Caco-2 (cell line): ENCODE measurements around the gene FRY. TPM values are rescaled to one million over a fixed set of nuclear protein-coding genes. Genes with fewer than 3 reads are reported as not detected.

ENCODE experiments used
- BruUV-seq: library from RNA; stranded (reverse); fragments of 400-500 nt; replicated peaks from 2 replicates; lab custom pipeline; 2021; lab: Mats Ljungman, UMichigan
- CTCF ChIA-PET: fragments of 300-600 bp; sonication (Branson Sonifier 250); formaldehyde crosslinking; loops from one replicate; lab custom pipeline; 2022; ENCODE audit warnings: antibody characterized with exemption; lab: Charles Lee
- POLR2A ChIA-PET: fragments of 300-600 bp; sonication (Branson Sonifier 250); formaldehyde crosslinking; loops from one replicate; lab custom pipeline; 2022; ENCODE audit warnings: antibody characterized with exemption; lab: Charles Lee
- DNase-seq, 2 experiments: peaks; one replicate each; pipeline versions ENCODE4 v3.0.0 to v3.0.0-alpha.2; 2020 to 2022
- H3K27me3 ChIP-seq: replicated peaks from 2 replicates; pipeline ENCODE4 v1.6.0; 2011; ENCODE audit warnings: low read length; ENCODE audit not compliant: control insufficient read depth, insufficient read depth
- H3K36me3 ChIP-seq: 2 replicates; pipeline ENCODE4 v1.5.1; 2011; ENCODE audit warnings: low read length; ENCODE audit not compliant: control insufficient read depth, insufficient read depth
- H3K4me1 ChIP-seq: fragments of 250-450 bp; sonication (Bioruptor Pico); 2 replicates; pipeline ENCODE4 v1.5.1; 2020; ENCODE audit warnings: mild to moderate bottlenecking
- H3K4me3 ChIP-seq: 2 replicates; pipeline ENCODE4 v1.5.1; 2011; ENCODE audit warnings: low read depth, mild to moderate bottlenecking, control low read depth, low read length
- H3K9me3 ChIP-seq: fragments of 250-450 bp; sonication (Bioruptor Pico); 2 replicates; pipeline ENCODE4 v1.5.1; 2020; ENCODE audit warnings: mild to moderate bottlenecking, moderate library complexity
- H3K27ac Mint-ChIP-seq: one replicate; pipeline ENCODE4 v1.8.0; 2022; ENCODE audit warnings: mixed read lengths; ENCODE audit not compliant: unreplicated experiment
- H3K27me3 Mint-ChIP-seq: one replicate; pipeline ENCODE4 v1.8.0; 2022; ENCODE audit warnings: mixed read lengths; ENCODE audit not compliant: insufficient read depth, unreplicated experiment
- H3K36me3 Mint-ChIP-seq: one replicate; pipeline ENCODE4 v1.8.0; 2022; ENCODE audit warnings: mild to moderate bottlenecking, mixed read lengths; ENCODE audit not compliant: insufficient read depth, unreplicated experiment
- H3K4me1 Mint-ChIP-seq: one replicate; pipeline ENCODE4 v1.8.0; 2022; ENCODE audit warnings: low read depth, mixed read lengths; ENCODE audit not compliant: unreplicated experiment
- H3K4me3 Mint-ChIP-seq: one replicate; pipeline ENCODE4 v1.8.0; 2022; ENCODE audit warnings: mild to moderate bottlenecking, moderate library complexity, mixed read lengths; ENCODE audit not compliant: unreplicated experiment
- H3K9me3 Mint-ChIP-seq: one replicate; pipeline ENCODE4 v1.8.0; 2022; ENCODE audit warnings: mixed read lengths; ENCODE audit not compliant: unreplicated experiment
- intact Hi-C: fragments of 100-400 bp; cut with micrococcal nuclease; formaldehyde crosslinking; loops from one replicate; pipeline ENCODE4 v1.10.0; 2022; ENCODE audit not compliant: unreplicated experiment
- total RNA-seq: library from RNA; stranded (reverse); gene quantifications from 2 replicates; pipeline ENCODE4 v1.2.3, GENCODE V29; 2022
- TF ChIP-seq, protein P1 (sequence below), 2 experiments: fragments of 200-600 bp in 1 of 2; IDR thresholded peaks; 1 replicate in 1 of 2; 2 replicates in 1 of 2; pipeline versions ENCODE4 v1.5.1 to v1.8.0; 2011 to 2022; ENCODE audit warnings: antibody characterized with exemption in 1 of 2, control low read depth in 1 of 2, inconsistent platforms in 1 of 2, low read depth in 1 of 2, low read length in 1 of 2, mild to moderate bottlenecking in 1 of 2, moderate library complexity in 1 of 2; ENCODE audit not compliant: insufficient read depth in 1 of 2, severe bottlenecking in 1 of 2, unreplicated experiment in 1 of 2

Gene FRY
- total RNA-seq, 1 experiment from 2014 or later, result 118 TPM

DNA sequence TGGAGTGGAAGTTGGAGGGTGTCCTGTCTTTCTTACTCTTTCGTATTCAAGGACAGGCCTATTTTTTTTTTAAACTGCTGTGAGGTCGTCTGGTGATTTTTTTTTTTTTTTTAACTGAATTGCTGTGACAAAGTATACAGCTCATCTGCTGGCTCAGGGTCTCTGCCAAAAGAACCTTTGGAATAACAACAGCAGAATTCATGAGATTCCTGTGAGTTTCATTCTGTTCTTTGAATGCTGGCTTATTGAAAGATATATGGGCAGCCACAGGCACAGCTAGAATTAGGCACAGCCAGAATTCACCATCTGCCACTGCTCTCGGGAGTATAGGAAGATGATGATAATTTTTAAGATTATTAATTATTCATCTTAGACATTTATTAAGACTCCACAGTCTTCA, 21.4 kb upstream of the FRY start:
- CTCF ChIA-PET, result interaction anchor here (0.7 to 0.9 kb wide), 2 partner anchors 8 to 87 kb away, joined by 3 to 4 read pairs; no protein-coding TSS in a partner anchor
- H3K27ac Mint-ChIP-seq, result no peak overlapping the region
- intact Hi-C loops, result no loop called here
- H3K36me3 Mint-ChIP-seq, result no peaks in the 10 kb centered on the region
- no peak for DNase-seq
- Histone ChIP-seq H3K27me3 (no peaks in the 10 kb centered on the region), H3K4me3 (no peak overlapping the region), H3K9me3 (no peaks in the 10 kb centered on the region), H3K4me1 (no peaks in the 10 kb centered on the region), H3K36me3 (no peaks in the 10 kb centered on the region)
- H3K4me1 Mint-ChIP-seq, result no peaks in the 10 kb centered on the region
- POLR2A ChIA-PET, result no interaction called here
- H3K9me3 Mint-ChIP-seq, result no peaks in the 10 kb centered on the region
- H3K27me3 Mint-ChIP-seq, result no peaks in the 10 kb centered on the region
- no peak overlapping the region for H3K4me3 Mint-ChIP-seq
- BruUV-seq, result no TSS peak
- TF ChIP-seq, protein P1, sequence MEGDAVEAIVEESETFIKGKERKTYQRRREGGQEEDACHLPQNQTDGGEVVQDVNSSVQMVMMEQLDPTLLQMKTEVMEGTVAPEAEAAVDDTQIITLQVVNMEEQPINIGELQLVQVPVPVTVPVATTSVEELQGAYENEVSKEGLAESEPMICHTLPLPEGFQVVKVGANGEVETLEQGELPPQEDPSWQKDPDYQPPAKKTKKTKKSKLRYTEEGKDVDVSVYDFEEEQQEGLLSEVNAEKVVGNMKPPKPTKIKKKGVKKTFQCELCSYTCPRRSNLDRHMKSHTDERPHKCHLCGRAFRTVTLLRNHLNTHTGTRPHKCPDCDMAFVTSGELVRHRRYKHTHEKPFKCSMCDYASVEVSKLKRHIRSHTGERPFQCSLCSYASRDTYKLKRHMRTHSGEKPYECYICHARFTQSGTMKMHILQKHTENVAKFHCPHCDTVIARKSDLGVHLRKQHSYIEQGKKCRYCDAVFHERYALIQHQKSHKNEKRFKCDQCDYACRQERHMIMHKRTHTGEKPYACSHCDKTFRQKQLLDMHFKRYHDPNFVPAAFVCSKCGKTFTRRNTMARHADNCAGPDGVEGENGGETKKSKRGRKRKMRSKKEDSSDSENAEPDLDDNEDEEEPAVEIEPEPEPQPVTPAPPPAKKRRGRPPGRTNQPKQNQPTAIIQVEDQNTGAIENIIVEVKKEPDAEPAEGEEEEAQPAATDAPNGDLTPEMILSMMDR (IDR thresholded peaks at IDR 0.05; ENCODE audit: insufficient read depth in 1 of 2, low read depth in 1 of 2, low read length in 1 of 2, severe bottlenecking in 1 of 2, unreplicated experiment in 1 of 2), result no peak

GRCh38 chr13:32011971-32012370, 19.6 kb upstream of the FRY start:
- no peaks in the 10 kb centered on the region for H3K36me3 Mint-ChIP-seq
- H3K4me1 Mint-ChIP-seq, result no peaks in the 10 kb centered on the region
- no peaks in the 10 kb centered on the region for H3K4me1 ChIP-seq
- ChIA-PET CTCF (no interaction called here), POLR2A (no interaction called here)
- no peaks in the 10 kb centered on the region for H3K36me3 ChIP-seq
- no peak for DNase-seq
- no TSS peak for BruUV-seq
- no peaks in the 10 kb centered on the region for H3K27me3 Mint-ChIP-seq
- no peak overlapping the region for H3K4me3 ChIP-seq
- no peak overlapping the region for H3K27ac Mint-ChIP-seq
- intact Hi-C loops, result no loop called here
- H3K27me3 ChIP-seq, result no peaks in the 10 kb centered on the region
- no peak overlapping the region for H3K4me3 Mint-ChIP-seq
- no peaks in the 10 kb centered on the region for H3K9me3 ChIP-seq
- TF ChIP-seq, protein P1 (IDR thresholded peaks at IDR 0.05; ENCODE audit: insufficient read depth in 1 of 2, low read depth in 1 of 2, low read length in 1 of 2, severe bottlenecking in 1 of 2, unreplicated experiment in 1 of 2), result no peak
- no peaks in the 10 kb centered on the region for H3K9me3 Mint-ChIP-seq

- Histone ChIP-seq H3K27me3 (no peaks in the 10 kb centered on the region), H3K4me1 (no peaks in the 10 kb centered on the region), H3K36me3 (no peaks in the 10 kb centered on the region), H3K9me3 (no peaks in the 10 kb centered on the region), H3K4me3 (no peak overlapping the region)
- TF ChIP-seq, protein P1 (IDR thresholded peaks at IDR 0.05; ENCODE audit: insufficient read depth in 1 of 2, low read depth in 1 of 2, low read length in 1 of 2, severe bottlenecking in 1 of 2, unreplicated experiment in 1 of 2), result no peak
- H3K27ac Mint-ChIP-seq, result no peak overlapping the region
- H3K4me3 Mint-ChIP-seq, result no peak overlapping the region
- intact Hi-C loops, result no loop called here
- POLR2A ChIA-PET, result no interaction called here
- DNase-seq, result no peak
- H3K9me3 Mint-ChIP-seq, result no peaks in the 10 kb centered on the region
- H3K27me3 Mint-ChIP-seq, result no peaks in the 10 kb centered on the region
- CTCF ChIA-PET, result no interaction called here
- H3K36me3 Mint-ChIP-seq, result no peaks in the 10 kb centered on the region
- no peaks in the 10 kb centered on the region for H3K4me1 Mint-ChIP-seq
- BruUV-seq, result no TSS peak
Observed at GRCh38 chr13:32013181-32013580, 18.4 kb upstream of the FRY start.
